CD4-positive, alpha-beta T cell (primary cell): Measurements from ENCODE around the gene THADA. TPM values are rescaled to one million over a fixed set of nuclear protein-coding genes. Genes with fewer than 3 reads are reported as not detected.

Experiments
- ATAC-seq: fragments of 200-7000 bp; cut with Tn5 transposase; one replicate; pipeline ENCODE4 v1.10.0; 2022; ENCODE audit warnings: mild to moderate bottlenecking; ENCODE audit not compliant: poor library complexity
- CTCF ChIA-PET: fragments of 350-600 bp; sonication (Branson Sonifier 250); formaldehyde crosslinking; loops from one replicate; lab custom pipeline; 2021; ENCODE audit warnings: antibody characterized with exemption, inconsistent platforms; lab: Charles Lee
- POLR2A ChIA-PET: fragments of 350-600 bp; sonication (Branson Sonifier 250); formaldehyde crosslinking; loops from one replicate; lab custom pipeline; 2021; ENCODE audit warnings: antibody characterized with exemption, inconsistent platforms; lab: Charles Lee
- DNase-seq, 14 experiments: peaks; one replicate each; pipeline ENCODE4 v3.0.0-alpha.2; 2013 to 2020; ENCODE audit warnings: mixed read lengths in 2 of 14
- H3K27ac ChIP-seq, 2 donors: one replicate each; pipeline versions ENCODE4 v1.5.1 to v1.7.0; 2013; ENCODE audit warnings: low read length in 2 of 2, low read depth in 1 of 2, mild to moderate bottlenecking in 1 of 2
- H3K27me3 ChIP-seq, 2 experiments: 1 replicate in 1 of 2; 2 replicates in 1 of 2; pipeline versions ENCODE4 v1.6.1 to v1.7.0; 2013; ENCODE audit warnings: low read length in 2 of 2, control low read depth in 1 of 2, mild to moderate bottlenecking in 1 of 2, moderate library complexity in 1 of 2; ENCODE audit not compliant: insufficient read depth in 2 of 2, control insufficient read depth in 1 of 2
- H3K36me3 ChIP-seq: one replicate; pipeline ENCODE4 v1.6.1; 2013; ENCODE audit warnings: low read length, control low read depth; ENCODE audit not compliant: insufficient read depth
- H3K4me1 ChIP-seq: one replicate; pipeline ENCODE4 v1.6.1; 2013; ENCODE audit warnings: low read length, control low read depth; ENCODE audit not compliant: insufficient read depth
- H3K4me3 ChIP-seq: one replicate; pipeline ENCODE4 v1.5.1; 2013; ENCODE audit warnings: mild to moderate bottlenecking, low read length, moderate library complexity
- H3K9me3 ChIP-seq, 2 experiments: 1 replicate in 1 of 2; 2 replicates in 1 of 2; pipeline versions ENCODE4 v1.6.1 to v1.7.0; 2013; ENCODE audit warnings: low read length in 2 of 2, mild to moderate bottlenecking in 2 of 2, control low read depth in 1 of 2, moderate library complexity in 1 of 2; ENCODE audit not compliant: control insufficient read depth in 1 of 2, insufficient read depth in 1 of 2
- H3K27ac Mint-ChIP-seq: one replicate; pipeline ENCODE4 v1.8.0; 2020; ENCODE audit warnings: mixed read lengths
- H3K27me3 Mint-ChIP-seq: one replicate; pipeline ENCODE4 v1.8.0; 2021; ENCODE audit warnings: mixed read lengths
- H3K36me3 Mint-ChIP-seq: one replicate; pipeline ENCODE4 v1.8.0; 2021; ENCODE audit warnings: low read depth, mixed read lengths
- H3K4me1 Mint-ChIP-seq: one replicate; pipeline ENCODE4 v1.8.0; 2021; ENCODE audit warnings: low read depth, mixed read lengths
- H3K4me3 Mint-ChIP-seq: one replicate; pipeline ENCODE4 v1.8.0; 2020; ENCODE audit warnings: mild to moderate bottlenecking, mixed read lengths
- H3K9me3 Mint-ChIP-seq: one replicate; pipeline ENCODE4 v1.8.0; 2020; ENCODE audit warnings: mixed read lengths
- intact Hi-C, 2 experiments: fragments of 100-400 bp; cut with DNase I in 1 of 2; cut with micrococcal nuclease in 1 of 2; formaldehyde crosslinking; loops; one replicate each; pipeline versions ENCODE4 v1.15.1 to v1.9.0; 2023 to 2025; cut with DNase I, micrococcal nuclease
- total RNA-seq, 174 experiments: library from RNA in 2 of 174; stranded (reverse) in 2 of 174; gene quantifications; one replicate each; pipeline ENCODE4 v1.2.3 and lab custom pipeline; 2021 to 2026
- TF ChIP-seq, protein P1 (sequence below): fragments of 200-600 bp; IDR thresholded peaks from one replicate; pipeline ENCODE4 v1.8.0; 2022; ENCODE audit warnings: antibody characterized with exemption, mild to moderate bottlenecking

Gene THADA
- total RNA-seq, 2 experiments from 2014 or later, result 29.3 to 32.9 TPM

DNA sequence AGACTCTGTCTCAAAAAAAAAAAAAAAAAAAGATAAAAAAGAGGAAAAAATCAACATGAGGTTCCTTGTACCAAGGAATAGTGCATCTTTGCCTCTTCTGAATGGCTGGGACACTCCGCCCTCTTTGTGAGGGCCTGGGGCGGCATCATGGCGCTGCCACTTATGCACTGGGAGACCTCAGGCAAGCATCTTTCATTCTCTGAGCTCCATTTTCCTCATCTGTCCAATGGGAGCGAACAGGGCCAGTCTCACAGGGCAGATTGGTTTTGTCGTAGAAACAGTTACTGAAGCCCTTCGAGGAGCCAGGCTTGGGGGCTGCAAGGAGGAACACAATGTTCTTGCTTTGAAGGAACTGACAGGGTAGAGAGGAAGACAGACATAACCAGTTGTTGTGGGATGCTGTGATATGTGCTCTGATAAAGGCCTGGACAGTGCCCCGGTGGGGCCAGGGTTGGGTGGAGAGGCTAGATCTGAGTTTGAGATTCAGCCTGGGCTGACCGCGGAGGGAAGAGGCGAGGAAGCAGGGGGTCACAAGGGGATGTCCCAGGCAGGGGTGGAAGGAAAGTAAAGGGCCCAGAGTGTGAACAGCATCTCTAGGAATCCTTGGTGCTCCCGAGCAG lies 383.5 kb downstream of the THADA start:
- ChIA-PET CTCF (no interaction called here), POLR2A (interaction anchor here (0.8 to 21.5 kb wide), 5 partner anchors 12 to 76 kb away, joined by 3 to 1478 read pairs (median 506); partner anchors contain the start of gene ZFP36L2)
- H3K27me3 Mint-ChIP-seq, result no peaks in the 10 kb centered on the region
- DNase-seq (no peak), ATAC-seq (no peak)
- H3K27me3 ChIP-seq, result no peaks in the 10 kb centered on the region
- H3K9me3 ChIP-seq, result no peaks in the 10 kb centered on the region
- H3K9me3 Mint-ChIP-seq, result no peaks in the 10 kb centered on the region
- TF ChIP-seq, protein P1, sequence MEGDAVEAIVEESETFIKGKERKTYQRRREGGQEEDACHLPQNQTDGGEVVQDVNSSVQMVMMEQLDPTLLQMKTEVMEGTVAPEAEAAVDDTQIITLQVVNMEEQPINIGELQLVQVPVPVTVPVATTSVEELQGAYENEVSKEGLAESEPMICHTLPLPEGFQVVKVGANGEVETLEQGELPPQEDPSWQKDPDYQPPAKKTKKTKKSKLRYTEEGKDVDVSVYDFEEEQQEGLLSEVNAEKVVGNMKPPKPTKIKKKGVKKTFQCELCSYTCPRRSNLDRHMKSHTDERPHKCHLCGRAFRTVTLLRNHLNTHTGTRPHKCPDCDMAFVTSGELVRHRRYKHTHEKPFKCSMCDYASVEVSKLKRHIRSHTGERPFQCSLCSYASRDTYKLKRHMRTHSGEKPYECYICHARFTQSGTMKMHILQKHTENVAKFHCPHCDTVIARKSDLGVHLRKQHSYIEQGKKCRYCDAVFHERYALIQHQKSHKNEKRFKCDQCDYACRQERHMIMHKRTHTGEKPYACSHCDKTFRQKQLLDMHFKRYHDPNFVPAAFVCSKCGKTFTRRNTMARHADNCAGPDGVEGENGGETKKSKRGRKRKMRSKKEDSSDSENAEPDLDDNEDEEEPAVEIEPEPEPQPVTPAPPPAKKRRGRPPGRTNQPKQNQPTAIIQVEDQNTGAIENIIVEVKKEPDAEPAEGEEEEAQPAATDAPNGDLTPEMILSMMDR, result no peak
- H3K4me3 Mint-ChIP-seq, result peak overlapping the region; percentile 30
- H3K36me3 Mint-ChIP-seq, result no peaks in the 10 kb centered on the region
- H3K4me1 ChIP-seq, result peaks cover 66% of the 10 kb centered on the region
- H3K27ac Mint-ChIP-seq, result peak overlapping the region; percentile 68
- H3K4me3 ChIP-seq, result no peak overlapping the region
- H3K27ac ChIP-seq, result no peak overlapping the region
- peaks cover 47% of the 10 kb centered on the region for H3K4me1 Mint-ChIP-seq
- intact Hi-C loops, result no loop called here
- no peaks in the 10 kb centered on the region for H3K36me3 ChIP-seq

DNA sequence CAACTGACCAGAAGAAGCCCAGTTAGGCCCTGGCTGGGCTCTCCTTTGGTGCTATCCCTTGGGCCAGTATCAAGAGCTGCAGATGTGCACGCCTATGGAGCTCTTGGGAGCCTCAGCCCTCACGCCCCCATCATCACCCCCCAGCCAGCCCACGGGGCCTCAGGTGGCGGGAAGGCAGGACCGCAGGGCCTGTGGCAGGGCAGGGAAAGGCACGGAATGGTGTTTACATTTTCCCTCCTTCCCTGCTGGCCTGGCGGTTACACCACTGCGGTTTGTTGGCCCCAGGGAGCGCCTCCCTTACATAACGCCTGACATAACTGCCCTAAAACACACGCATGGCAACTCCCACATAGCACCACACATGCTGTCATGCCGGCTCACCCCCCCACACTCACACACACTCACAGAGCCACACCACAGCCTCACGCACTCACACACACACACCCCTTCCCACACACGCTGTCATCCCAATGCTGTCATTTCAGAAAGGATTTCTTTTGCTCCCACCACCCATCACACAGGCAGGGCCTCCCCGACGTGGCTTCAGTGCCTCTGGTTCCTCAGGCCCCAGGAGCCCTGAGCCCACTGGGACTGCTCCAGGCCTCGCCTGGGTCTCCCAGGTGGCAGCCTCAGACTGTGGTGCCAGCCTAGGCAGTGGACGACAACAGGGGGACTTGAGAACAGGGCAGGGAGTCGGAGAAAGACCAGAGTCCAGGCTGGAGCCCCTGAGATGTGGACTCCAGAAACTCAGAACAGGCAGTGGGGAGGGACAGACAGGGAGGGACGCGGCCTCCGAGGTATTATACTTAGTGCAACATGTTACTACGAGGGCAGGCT lies 385.2 kb downstream of the THADA start:
- no peak overlapping the region for H3K27ac ChIP-seq
- Mint-ChIP-seq H3K4me3 (peak overlapping the region; percentile 63), H3K36me3 (no peaks in the 10 kb centered on the region), H3K9me3 (no peaks in the 10 kb centered on the region), H3K27me3 (no peaks in the 10 kb centered on the region), H3K4me1 (peaks cover 49% of the 10 kb centered on the region), H3K27ac (peak overlapping the region; percentile 72)
- ATAC-seq (peak; percentile 89), DNase-seq (peak in 7 of 14 experiments; percentile 24 to 78 (median 60))
- intact Hi-C loops, result loop anchor here in 1 of 2 experiments (1.0 kb wide), 1 partner anchor 8 kb away; no protein-coding TSS in a partner anchor
- TF ChIP-seq, protein P1, result no peak
- no peaks in the 10 kb centered on the region for H3K27me3 ChIP-seq
- CTCF ChIA-PET, result no interaction called here
- peaks cover 58% of the 10 kb centered on the region for H3K4me1 ChIP-seq
- no peaks in the 10 kb centered on the region for H3K9me3 ChIP-seq
- no peaks in the 10 kb centered on the region for H3K36me3 ChIP-seq
- no peak overlapping the region for H3K4me3 ChIP-seq
- POLR2A ChIA-PET, result interaction anchor here (0.5 to 21.5 kb wide), 8 partner anchors 9 to 300 kb away, joined by 3 to 506 read pairs (median 4); partner anchors contain the start of gene ZFP36L2

- DNase-seq, result no peak
- ChIA-PET CTCF (no interaction called here), POLR2A (interaction anchor here (0.6 to 21.5 kb wide), 7 partner anchors 9 to 76 kb away, joined by 3 to 506 read pairs (median 5); partner anchors contain the start of gene ZFP36L2)
- Mint-ChIP-seq H3K36me3 (no peaks in the 10 kb centered on the region), H3K9me3 (no peaks in the 10 kb centered on the region), H3K4me1 (peaks cover 49% of the 10 kb centered on the region), H3K4me3 (peak overlapping the region; percentile 12), H3K27ac (peak overlapping the region; percentile 72), H3K27me3 (no peaks in the 10 kb centered on the region)
- no peak overlapping the region for H3K4me3 ChIP-seq
- H3K27ac ChIP-seq, result no peak overlapping the region
- H3K36me3 ChIP-seq, result no peaks in the 10 kb centered on the region
- intact Hi-C loops, result loop anchor here in 1 of 2 experiments (1.0 kb wide), 1 partner anchor 8 kb away; no protein-coding TSS in a partner anchor
- ATAC-seq, result no peak
- no peaks in the 10 kb centered on the region for H3K27me3 ChIP-seq
- H3K4me1 ChIP-seq, result peaks cover 53% of the 10 kb centered on the region
- TF ChIP-seq, protein P1, result no peak
- no peaks in the 10 kb centered on the region for H3K9me3 ChIP-seq
Measured at GRCh38 chr2:43210125-43210466, 385.7 kb downstream of the THADA start.
